H1 (cell line): ENCODE data around the gene MYH2. TPM values are rescaled to one million over a fixed set of nuclear protein-coding genes. Genes with fewer than 3 reads are reported as not detected.

Experiments used
- CTCF ChIA-PET: fragments of 300-600 bp; sonication (Branson Sonifier 250); formaldehyde crosslinking; loops from one replicate; lab custom pipeline; 2021; ENCODE audit not compliant: partially characterized antibody; lab: Charles Lee
- POLR2A ChIA-PET: fragments of 300-600 bp; sonication (Branson Sonifier 250); formaldehyde crosslinking; loops from one replicate; lab custom pipeline; 2021; ENCODE audit warnings: inconsistent platforms; ENCODE audit not compliant: partially characterized antibody; lab: Charles Lee
- DNase-seq, 2 experiments: peaks; one replicate each; pipeline versions ENCODE4 v3.0.0 to v3.0.0-alpha.2; 2010 to 2022; ENCODE audit warnings: low spot score in 2 of 2, low read depth in 1 of 2, mixed read lengths in 1 of 2
- FAIRE-seq: peaks from 2 replicates; lab custom pipeline; 2011; peaks lifted over from hg19 to GRCh38; lab: Jason Lieb, UNC
- H2AFZ ChIP-seq: 2 replicates; pipeline ENCODE4 v1.8.1; 2012; ENCODE audit warnings: low read length, inconsistent platforms
- H2AK5ac ChIP-seq: 2 replicates; pipeline ENCODE4 v1.6.1; 2013; ENCODE audit warnings: low read depth, low read length
- H2BK120ac ChIP-seq: replicated peaks from 2 replicates; pipeline ENCODE3; 2013; ENCODE audit warnings: low read depth, low read length, inconsistent platforms
- H2BK12ac ChIP-seq: 2 replicates; pipeline ENCODE4 v1.6.1; 2013; ENCODE audit warnings: low read depth, low read length
- H2BK15ac ChIP-seq: 2 replicates; pipeline ENCODE4 v1.6.1; 2013; ENCODE audit warnings: low read length
- H2BK20ac ChIP-seq: 2 replicates; pipeline ENCODE4 v1.6.1; 2013; ENCODE audit warnings: low read length
- H2BK5ac ChIP-seq: 2 replicates; pipeline ENCODE4 v1.6.1; 2013; ENCODE audit warnings: low read depth, low read length
- H3K14ac ChIP-seq: 2 replicates; pipeline ENCODE4 v1.6.1; 2013; ENCODE audit warnings: inconsistent platforms; ENCODE audit not compliant: insufficient read length
- H3K18ac ChIP-seq: 2 replicates; pipeline ENCODE4 v1.6.1; 2013; ENCODE audit warnings: low read length; ENCODE audit errors: extremely low read depth
- H3K23ac ChIP-seq: 2 replicates; pipeline ENCODE4 v1.6.1; 2013; ENCODE audit warnings: inconsistent platforms; ENCODE audit not compliant: insufficient read length
- H3K23me2 ChIP-seq: 2 replicates; pipeline ENCODE4 v1.6.1; 2013; ENCODE audit warnings: low read depth, low read length
- H3K27ac ChIP-seq: 2 replicates; pipeline ENCODE4 v1.6.1; 2011; ENCODE audit warnings: low read depth, low read length, inconsistent platforms
- H3K27me3 ChIP-seq, 4 experiments: replicated peaks in 1 of 4; 1 replicate in 1 of 4; 2 replicates in 3 of 4; pipeline versions ENCODE4 v1.6.1 to v1.8.1; 2011 to 2013; ENCODE audit warnings: low read length in 3 of 4, mild to moderate bottlenecking in 3 of 4, inconsistent platforms in 2 of 4, mixed read lengths in 2 of 4, moderate library complexity in 1 of 4; ENCODE audit not compliant: control insufficient read depth in 3 of 4, insufficient read depth in 3 of 4; ENCODE audit errors: extremely low read depth in 1 of 4
- H3K36me3 ChIP-seq, 4 experiments: 2 replicates each; pipeline versions ENCODE4 v1.6.1 to v1.8.1; 2011 to 2013; ENCODE audit warnings: mild to moderate bottlenecking in 4 of 4, low read length in 3 of 4, moderate library complexity in 2 of 4, control low read depth in 1 of 4, inconsistent platforms in 1 of 4; ENCODE audit not compliant: insufficient read depth in 4 of 4, control insufficient read depth in 2 of 4
- H3K4ac ChIP-seq: replicated peaks from 2 replicates; pipeline ENCODE3; 2013; ENCODE audit warnings: low read length, low read depth, mixed read lengths, inconsistent platforms; ENCODE audit not compliant: insufficient read length
- H3K4me1 ChIP-seq, 4 experiments: replicated peaks in 1 of 4; 1 replicate in 1 of 4; 2 replicates in 3 of 4; pipeline versions ENCODE4 v1.6.1 to v1.8.1; 2011 to 2013; ENCODE audit warnings: low read length in 3 of 4, inconsistent platforms in 2 of 4, mixed read lengths in 1 of 4; ENCODE audit not compliant: insufficient read depth in 4 of 4, control insufficient read depth in 3 of 4
- H3K4me2 ChIP-seq, 2 experiments: 2 replicates each; pipeline versions ENCODE4 v1.6.1 to v1.8.1; 2011 to 2013; ENCODE audit warnings: low read depth in 2 of 2, low read length in 2 of 2, control low read depth in 1 of 2, inconsistent platforms in 1 of 2, mild to moderate bottlenecking in 1 of 2; ENCODE audit not compliant: insufficient read depth in 1 of 2
- H3K4me3 ChIP-seq, 4 experiments: fragments of 200-600, 300-600 bp in 1 of 4; sonication (generic), shearing (Covaris generic), sonication (Bioruptor Twin) in 1 of 4; 2 replicates each; pipeline versions ENCODE4 v1.5.1 to v1.8.1; 2011 to 2016; ENCODE audit warnings: low read length in 4 of 4, low read depth in 3 of 4, control low read depth in 2 of 4, inconsistent platforms in 2 of 4, mild to moderate bottlenecking in 2 of 4, mixed read lengths in 1 of 4, moderate library complexity in 1 of 4; ENCODE audit not compliant: insufficient read depth in 2 of 4; ENCODE audit errors: extremely low read depth in 1 of 4
- H3K56ac ChIP-seq: replicated peaks from 2 replicates; pipeline ENCODE3; 2013; ENCODE audit warnings: low read depth, mild to moderate bottlenecking, mixed read lengths, low read length, inconsistent platforms; ENCODE audit not compliant: insufficient read length
- H3K79me1 ChIP-seq: 2 replicates; pipeline ENCODE4 v1.6.1; 2013; ENCODE audit warnings: low read depth, low read length, control low read depth
- H3K79me2 ChIP-seq, 2 experiments: 2 replicates each; pipeline versions ENCODE4 v1.6.1 to v1.8.1; 2012 to 2013; ENCODE audit warnings: low read length in 2 of 2, mild to moderate bottlenecking in 2 of 2, inconsistent platforms in 1 of 2; ENCODE audit not compliant: insufficient read depth in 2 of 2, control insufficient read depth in 1 of 2
- H3K9ac ChIP-seq, 4 experiments: replicated peaks in 1 of 4; 1 replicate in 1 of 4; 2 replicates in 3 of 4; pipeline versions ENCODE4 v1.6.1 to v1.8.1; 2011 to 2013; ENCODE audit warnings: low read depth in 3 of 4, low read length in 3 of 4, control low read depth in 2 of 4, mild to moderate bottlenecking in 2 of 4, moderate library complexity in 2 of 4, inconsistent platforms in 1 of 4; ENCODE audit errors: extremely low read depth in 1 of 4
- H3K9me3 ChIP-seq, 2 experiments: 2 replicates each; pipeline versions ENCODE4 v1.6.1 to v1.8.1; 2012 to 2013; ENCODE audit warnings: mild to moderate bottlenecking in 2 of 2, moderate library complexity in 2 of 2, control low read depth in 1 of 2, inconsistent platforms in 1 of 2, low read depth in 1 of 2, low read length in 1 of 2, mixed read lengths in 1 of 2; ENCODE audit not compliant: insufficient read depth in 2 of 2
- H4K20me1 ChIP-seq, 2 experiments: replicated peaks in 1 of 2; 2 replicates each; pipeline versions ENCODE3 to v1.8.1; 2011 to 2013; ENCODE audit warnings: inconsistent platforms in 2 of 2, low read length in 2 of 2, mild to moderate bottlenecking in 1 of 2; ENCODE audit not compliant: insufficient read depth in 2 of 2, control insufficient read depth in 1 of 2
- H4K5ac ChIP-seq: 2 replicates; pipeline ENCODE4 v1.6.1; 2013; ENCODE audit warnings: low read length, low read depth, mixed read lengths, inconsistent platforms; ENCODE audit not compliant: insufficient read length
- H4K8ac ChIP-seq: 2 replicates; pipeline ENCODE4 v1.8.0; 2013; ENCODE audit warnings: mild to moderate bottlenecking, moderate library complexity, low read length, inconsistent platforms; ENCODE audit not compliant: insufficient read depth; ENCODE audit errors: extremely low read depth
- H4K91ac ChIP-seq: replicated peaks from 2 replicates; pipeline ENCODE3; 2013; ENCODE audit warnings: low read length, mixed read lengths, inconsistent platforms; ENCODE audit not compliant: insufficient read length
- ASH2L ChIP-seq: fragments of 200-600, 300-600 bp; sonication (generic); IDR thresholded peaks from one replicate; pipeline ENCODE4 v1.7.1; 2017; ENCODE audit warnings: low read length
- CHD2 ChIP-seq: IDR thresholded peaks from 2 replicates; pipeline ENCODE4 v1.6.1; 2012; ENCODE audit warnings: low read length, improper control_type of control experiment
- EZH2 ChIP-seq: fragments of 200-600 bp; sonication (generic); IDR thresholded peaks from 2 replicates; pipeline ENCODE4 v1.7.1; 2012; ENCODE audit warnings: low read depth, mild to moderate bottlenecking, moderate library complexity, low read length, inconsistent platforms; ENCODE audit not compliant: severe bottlenecking
- KDM4A ChIP-seq: IDR thresholded peaks from one replicate; pipeline ENCODE4 v1.7.1; 2012; ENCODE audit warnings: low read depth, mild to moderate bottlenecking, moderate library complexity, low read length, inconsistent platforms; ENCODE audit not compliant: severe bottlenecking
- NRF1 ChIP-seq: IDR thresholded peaks from 2 replicates; pipeline ENCODE4 v1.6.1; 2011; ENCODE audit warnings: mild to moderate bottlenecking, low read depth, low read length, improper control_type of control experiment
- RBBP5 ChIP-seq: IDR thresholded peaks from 2 replicates; pipeline ENCODE4 v1.7.1; 2012; ENCODE audit warnings: low read depth, mild to moderate bottlenecking, inconsistent platforms, low read length, moderate library complexity, borderline replicate concordance
- RFX5 ChIP-seq: IDR thresholded peaks from 2 replicates; pipeline ENCODE4 v1.6.1; 2011; ENCODE audit warnings: low read depth, low read length, improper control_type of control experiment, borderline replicate concordance
- TBP ChIP-seq: IDR thresholded peaks from 2 replicates; pipeline ENCODE4 v1.6.1; 2011; ENCODE audit warnings: low read depth, low read length, improper control_type of control experiment
- TCF12 ChIP-seq: IDR thresholded peaks from 2 replicates; pipeline ENCODE4 v1.6.1; 2011; ENCODE audit warnings: low read depth, mild to moderate bottlenecking, low read length
- WGBS, 2 experiments: shearing (Covaris generic) in 1 of 2; methylation state at CpG; one replicate each; pipeline versions ENCODE4 v1.1.6 to v1.1.7; 2013 to 2015; ENCODE audit warnings: low lambda C conversion rate in 2 of 2, mixed read lengths in 2 of 2, inconsistent platforms in 1 of 2, low coverage in 1 of 2, missing lambda C conversion rate in 1 of 2; ENCODE audit not compliant: insufficient replicate concordance in 2 of 2, insufficient coverage in 1 of 2, insufficient read length in 1 of 2; ENCODE audit errors: extremely low coverage in 1 of 2, missing lambda C conversion rate in 1 of 2; 5-methylcytosine and 5-hydroxymethylcytosine counted together
- polyA plus RNA-seq, 7 experiments: library from polyadenylated mRNA; depleted of rRNA in 3 of 7; stranded (reverse) in 5 of 7; unstranded in 2 of 7; fragments of >200 nt in 5 of 7; fragments of 200-250 nt in 2 of 7; gene quantifications; 1 replicate in 5 of 7; 2 replicates in 1 of 7; 4 replicates in 1 of 7; pipeline versions ENCODE4 v1.2.1 to v1.2.3, GENCODE V29; 2011 to 2013; ENCODE audit warnings: missing spikeins in 2 of 7, mixed read lengths in 2 of 7
- total RNA-seq: library from RNA; stranded (reverse); fragmentation: NEBNext Ultra II Directional; extraction: Animal tissue kit (Norgen Biotek cat#: 25700); gene quantifications from 2 replicates; pipeline ENCODE4 v1.2.1, GENCODE V29; 2021

Gene MYH2
- total and polyA plus RNA-seq, 2 of the 8 experiments (the other 6 are each of a cell fraction or from before 2014, with no cell fraction given) = 1.0 to 9.0 TPM

DNA sequence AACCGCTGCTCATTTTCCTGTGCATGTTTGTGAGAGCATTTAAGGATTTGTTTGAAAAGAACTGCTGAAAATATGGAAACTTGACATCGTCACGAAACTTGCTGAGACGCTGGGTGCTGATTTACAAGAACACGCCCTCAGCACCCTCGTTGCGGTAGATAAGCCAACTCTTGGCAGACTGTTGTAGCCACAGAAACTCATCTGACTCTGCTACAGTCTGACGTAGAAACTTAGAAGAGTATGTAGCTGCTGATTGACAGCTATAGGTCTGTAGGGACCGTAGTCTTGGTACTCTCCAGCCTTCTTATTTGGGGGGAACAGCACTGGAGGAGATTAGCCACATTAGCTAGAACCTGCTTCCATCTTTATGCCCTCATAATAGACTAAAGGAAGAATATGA lies 36.1 kb upstream of the MYH2 start:
- no peaks in the 10 kb centered on the region for H3K27me3 ChIP-seq
- H4K91ac ChIP-seq = no peak overlapping the region
- H2BK5ac ChIP-seq = no peak overlapping the region
- H3K23me2 ChIP-seq = no peaks in the 10 kb centered on the region
- no peak overlapping the region for H3K4me2 ChIP-seq
- no peaks in the 10 kb centered on the region for H4K20me1 ChIP-seq
- no peak overlapping the region for H4K5ac ChIP-seq
- 88% methylated on average over 9 of the region's 9 CpGs; no CpG with 5 or more reads in 1 of the 2 experiments for WGBS, 2 experiments
- no peak overlapping the region for H3K27ac ChIP-seq
- H2AFZ ChIP-seq = 0 out of 2 replicates have a peak overlapping the region, but pooled peaks have one; percentile 59
- FAIRE-seq = no peak
- H3K36me3 ChIP-seq = no peaks in the 10 kb centered on the region
- no peak overlapping the region for H3K4me3 ChIP-seq
- H3K18ac ChIP-seq = no peak overlapping the region
- no peak overlapping the region for H2BK15ac ChIP-seq
- no peak overlapping the region for H2BK120ac ChIP-seq
- H2AK5ac ChIP-seq = no peak overlapping the region
- no peak overlapping the region for H3K14ac ChIP-seq
- no peak overlapping the region for H3K9ac ChIP-seq
- H3K4me1 ChIP-seq = no peaks in the 10 kb centered on the region
- no peak overlapping the region for H3K56ac ChIP-seq
- no peaks in the 10 kb centered on the region for H3K79me2 ChIP-seq
- no peak for DNase-seq
- TF ChIP-seq RBBP5 (no peak), KDM4A (no peak), EZH2 (no peak), NRF1 (no peak), ASH2L (no peak), CHD2 (no peak), RFX5 (no peak), TBP (no peak), TCF12 (no peak)
- H4K8ac ChIP-seq = no peak overlapping the region
- no peak overlapping the region for H2BK20ac ChIP-seq
- ChIA-PET CTCF (interaction anchor here (1.1 kb wide), 1 partner anchor 259 kb away, joined by 4 read pairs; no protein-coding TSS in a partner anchor), POLR2A (no interaction called here)
- no peak overlapping the region for H2BK12ac ChIP-seq
- no peaks in the 10 kb centered on the region for H3K79me1 ChIP-seq
- no peak overlapping the region for H3K23ac ChIP-seq
- no peak overlapping the region for H3K4ac ChIP-seq
- no peaks in the 10 kb centered on the region for H3K9me3 ChIP-seq
